H1 (cell line): ENCODE results near the gene SLCO4A1. TPM values are rescaled to one million over a fixed set of nuclear protein-coding genes. Genes with fewer than 3 reads are reported as not detected.
"Not testable (repeated sequence)": the region's sequence is repeated elsewhere in the genome, so short reads cannot be mapped to it uniquely, and the experiment has no call there.

ENCODE experiments used
- CTCF ChIA-PET: fragments of 300-600 bp; sonication (Branson Sonifier 250); formaldehyde crosslinking; loops from one replicate; lab custom pipeline; 2021; ENCODE audit not compliant: partially characterized antibody; lab: Charles Lee
- POLR2A ChIA-PET: fragments of 300-600 bp; sonication (Branson Sonifier 250); formaldehyde crosslinking; loops from one replicate; lab custom pipeline; 2021; ENCODE audit warnings: inconsistent platforms; ENCODE audit not compliant: partially characterized antibody; lab: Charles Lee
- DNase-seq, 2 experiments: peaks; one replicate each; pipeline versions ENCODE4 v3.0.0 to v3.0.0-alpha.2; 2010 to 2022; ENCODE audit warnings: low spot score in 2 of 2, low read depth in 1 of 2, mixed read lengths in 1 of 2
- FAIRE-seq: peaks from 2 replicates; lab custom pipeline; 2011; peaks lifted over from hg19 to GRCh38; lab: Jason Lieb, UNC
- H2AFZ ChIP-seq: 2 replicates; pipeline ENCODE4 v1.8.1; 2012; ENCODE audit warnings: low read length, inconsistent platforms
- H2AK5ac ChIP-seq: 2 replicates; pipeline ENCODE4 v1.6.1; 2013; ENCODE audit warnings: low read depth, low read length
- H2BK120ac ChIP-seq: replicated peaks from 2 replicates; pipeline ENCODE3; 2013; ENCODE audit warnings: low read depth, low read length, inconsistent platforms
- H2BK12ac ChIP-seq: 2 replicates; pipeline ENCODE4 v1.6.1; 2013; ENCODE audit warnings: low read depth, low read length
- H2BK15ac ChIP-seq: 2 replicates; pipeline ENCODE4 v1.6.1; 2013; ENCODE audit warnings: low read length
- H2BK20ac ChIP-seq: 2 replicates; pipeline ENCODE4 v1.6.1; 2013; ENCODE audit warnings: low read length
- H2BK5ac ChIP-seq: 2 replicates; pipeline ENCODE4 v1.6.1; 2013; ENCODE audit warnings: low read depth, low read length
- H3K14ac ChIP-seq: 2 replicates; pipeline ENCODE4 v1.6.1; 2013; ENCODE audit warnings: inconsistent platforms; ENCODE audit not compliant: insufficient read length
- H3K18ac ChIP-seq: 2 replicates; pipeline ENCODE4 v1.6.1; 2013; ENCODE audit warnings: low read length; ENCODE audit errors: extremely low read depth
- H3K23ac ChIP-seq: 2 replicates; pipeline ENCODE4 v1.6.1; 2013; ENCODE audit warnings: inconsistent platforms; ENCODE audit not compliant: insufficient read length
- H3K23me2 ChIP-seq: 2 replicates; pipeline ENCODE4 v1.6.1; 2013; ENCODE audit warnings: low read depth, low read length
- H3K27ac ChIP-seq: 2 replicates; pipeline ENCODE4 v1.6.1; 2011; ENCODE audit warnings: low read depth, low read length, inconsistent platforms
- H3K27me3 ChIP-seq, 4 experiments: replicated peaks in 1 of 4; 1 replicate in 1 of 4; 2 replicates in 3 of 4; pipeline versions ENCODE4 v1.6.1 to v1.8.1; 2011 to 2013; ENCODE audit warnings: low read length in 3 of 4, mild to moderate bottlenecking in 3 of 4, inconsistent platforms in 2 of 4, mixed read lengths in 2 of 4, moderate library complexity in 1 of 4; ENCODE audit not compliant: control insufficient read depth in 3 of 4, insufficient read depth in 3 of 4; ENCODE audit errors: extremely low read depth in 1 of 4
- H3K36me3 ChIP-seq, 4 experiments: 2 replicates each; pipeline versions ENCODE4 v1.6.1 to v1.8.1; 2011 to 2013; ENCODE audit warnings: mild to moderate bottlenecking in 4 of 4, low read length in 3 of 4, moderate library complexity in 2 of 4, control low read depth in 1 of 4, inconsistent platforms in 1 of 4; ENCODE audit not compliant: insufficient read depth in 4 of 4, control insufficient read depth in 2 of 4
- H3K4ac ChIP-seq: replicated peaks from 2 replicates; pipeline ENCODE3; 2013; ENCODE audit warnings: low read length, low read depth, mixed read lengths, inconsistent platforms; ENCODE audit not compliant: insufficient read length
- H3K4me1 ChIP-seq, 4 experiments: replicated peaks in 1 of 4; 1 replicate in 1 of 4; 2 replicates in 3 of 4; pipeline versions ENCODE4 v1.6.1 to v1.8.1; 2011 to 2013; ENCODE audit warnings: low read length in 3 of 4, inconsistent platforms in 2 of 4, mixed read lengths in 1 of 4; ENCODE audit not compliant: insufficient read depth in 4 of 4, control insufficient read depth in 3 of 4
- H3K4me2 ChIP-seq, 2 experiments: 2 replicates each; pipeline versions ENCODE4 v1.6.1 to v1.8.1; 2011 to 2013; ENCODE audit warnings: low read depth in 2 of 2, low read length in 2 of 2, control low read depth in 1 of 2, inconsistent platforms in 1 of 2, mild to moderate bottlenecking in 1 of 2; ENCODE audit not compliant: insufficient read depth in 1 of 2
- H3K4me3 ChIP-seq, 4 experiments: fragments of 200-600, 300-600 bp in 1 of 4; sonication (generic), shearing (Covaris generic), sonication (Bioruptor Twin) in 1 of 4; 2 replicates each; pipeline versions ENCODE4 v1.5.1 to v1.8.1; 2011 to 2016; ENCODE audit warnings: low read length in 4 of 4, low read depth in 3 of 4, control low read depth in 2 of 4, inconsistent platforms in 2 of 4, mild to moderate bottlenecking in 2 of 4, mixed read lengths in 1 of 4, moderate library complexity in 1 of 4; ENCODE audit not compliant: insufficient read depth in 2 of 4; ENCODE audit errors: extremely low read depth in 1 of 4
- H3K56ac ChIP-seq: replicated peaks from 2 replicates; pipeline ENCODE3; 2013; ENCODE audit warnings: low read depth, mild to moderate bottlenecking, mixed read lengths, low read length, inconsistent platforms; ENCODE audit not compliant: insufficient read length
- H3K79me1 ChIP-seq: 2 replicates; pipeline ENCODE4 v1.6.1; 2013; ENCODE audit warnings: low read depth, low read length, control low read depth
- H3K79me2 ChIP-seq, 2 experiments: 2 replicates each; pipeline versions ENCODE4 v1.6.1 to v1.8.1; 2012 to 2013; ENCODE audit warnings: low read length in 2 of 2, mild to moderate bottlenecking in 2 of 2, inconsistent platforms in 1 of 2; ENCODE audit not compliant: insufficient read depth in 2 of 2, control insufficient read depth in 1 of 2
- H3K9ac ChIP-seq, 4 experiments: replicated peaks in 1 of 4; 1 replicate in 1 of 4; 2 replicates in 3 of 4; pipeline versions ENCODE4 v1.6.1 to v1.8.1; 2011 to 2013; ENCODE audit warnings: low read depth in 3 of 4, low read length in 3 of 4, control low read depth in 2 of 4, mild to moderate bottlenecking in 2 of 4, moderate library complexity in 2 of 4, inconsistent platforms in 1 of 4; ENCODE audit errors: extremely low read depth in 1 of 4
- H3K9me3 ChIP-seq, 2 experiments: 2 replicates each; pipeline versions ENCODE4 v1.6.1 to v1.8.1; 2012 to 2013; ENCODE audit warnings: mild to moderate bottlenecking in 2 of 2, moderate library complexity in 2 of 2, control low read depth in 1 of 2, inconsistent platforms in 1 of 2, low read depth in 1 of 2, low read length in 1 of 2, mixed read lengths in 1 of 2; ENCODE audit not compliant: insufficient read depth in 2 of 2
- H4K20me1 ChIP-seq, 2 experiments: replicated peaks in 1 of 2; 2 replicates each; pipeline versions ENCODE3 to v1.8.1; 2011 to 2013; ENCODE audit warnings: inconsistent platforms in 2 of 2, low read length in 2 of 2, mild to moderate bottlenecking in 1 of 2; ENCODE audit not compliant: insufficient read depth in 2 of 2, control insufficient read depth in 1 of 2
- H4K5ac ChIP-seq: 2 replicates; pipeline ENCODE4 v1.6.1; 2013; ENCODE audit warnings: low read length, low read depth, mixed read lengths, inconsistent platforms; ENCODE audit not compliant: insufficient read length
- H4K8ac ChIP-seq: 2 replicates; pipeline ENCODE4 v1.8.0; 2013; ENCODE audit warnings: mild to moderate bottlenecking, moderate library complexity, low read length, inconsistent platforms; ENCODE audit not compliant: insufficient read depth; ENCODE audit errors: extremely low read depth
- H4K91ac ChIP-seq: replicated peaks from 2 replicates; pipeline ENCODE3; 2013; ENCODE audit warnings: low read length, mixed read lengths, inconsistent platforms; ENCODE audit not compliant: insufficient read length
- CTBP2 ChIP-seq: IDR thresholded peaks from 2 replicates; pipeline ENCODE4 v1.7.0; 2011; ENCODE audit warnings: borderline replicate concordance, mild to moderate bottlenecking, moderate library complexity, mixed read lengths, low read length; ENCODE audit not compliant: insufficient read depth, insufficient read length
- KDM5A ChIP-seq: fragments of 200-600 bp; IDR thresholded peaks from 2 replicates; pipeline ENCODE4 v1.7.1; 2012; ENCODE audit warnings: mild to moderate bottlenecking, low read length, inconsistent platforms, mixed read lengths
- WGBS, 2 experiments: shearing (Covaris generic) in 1 of 2; methylation state at CpG; one replicate each; pipeline versions ENCODE4 v1.1.6 to v1.1.7; 2013 to 2015; ENCODE audit warnings: low lambda C conversion rate in 2 of 2, mixed read lengths in 2 of 2, inconsistent platforms in 1 of 2, low coverage in 1 of 2, missing lambda C conversion rate in 1 of 2; ENCODE audit not compliant: insufficient replicate concordance in 2 of 2, insufficient coverage in 1 of 2, insufficient read length in 1 of 2; ENCODE audit errors: extremely low coverage in 1 of 2, missing lambda C conversion rate in 1 of 2; 5-methylcytosine and 5-hydroxymethylcytosine counted together
- polyA plus RNA-seq, 7 experiments: library from polyadenylated mRNA; depleted of rRNA in 3 of 7; stranded (reverse) in 5 of 7; unstranded in 2 of 7; fragments of >200 nt in 5 of 7; fragments of 200-250 nt in 2 of 7; gene quantifications; 1 replicate in 5 of 7; 2 replicates in 1 of 7; 4 replicates in 1 of 7; pipeline versions ENCODE4 v1.2.1 to v1.2.3, GENCODE V29; 2011 to 2013; ENCODE audit warnings: missing spikeins in 2 of 7, mixed read lengths in 2 of 7
- total RNA-seq: library from RNA; stranded (reverse); fragmentation: NEBNext Ultra II Directional; extraction: Animal tissue kit (Norgen Biotek cat#: 25700); gene quantifications from 2 replicates; pipeline ENCODE4 v1.2.1, GENCODE V29; 2021

The SLCO4A1 gene
- total and polyA plus RNA-seq, 2 of the 8 experiments (the other 6 are each of a cell fraction or from before 2014, with no cell fraction given): 10.5 to 18.5 TPM

- TF ChIP-seq KDM5A: no peak
- TF ChIP-seq CTBP2: no peak
Measured at GRCh38 chr20:62682912-62683517, 40.7 kb downstream of the SLCO4A1 start (continued).

GRCh38 chr20:62683660-62684322, 41.5 kb downstream of the SLCO4A1 start:
- Histone ChIP-seq H3K4ac (peak overlapping the region; percentile 78), H2BK15ac (peak overlapping the region; percentile 72; the same call in 1 of the 2 replicates)
- not testable (repeated sequence) for H4K20me1 ChIP-seq, H3K79me2 ChIP-seq, H3K4me2 ChIP-seq, H3K27ac ChIP-seq, H3K14ac ChIP-seq, H2BK12ac ChIP-seq, H3K9me3 ChIP-seq, H2BK120ac ChIP-seq, H3K23ac ChIP-seq, FAIRE-seq, H2BK20ac ChIP-seq, H4K5ac ChIP-seq, H3K18ac ChIP-seq, H2BK5ac ChIP-seq, H2AFZ ChIP-seq, H3K79me1 ChIP-seq, DNase-seq, H3K23me2 ChIP-seq, H2AK5ac ChIP-seq, H3K4me3 ChIP-seq, H3K56ac ChIP-seq, H3K4me1 ChIP-seq, H4K8ac ChIP-seq, H3K36me3 ChIP-seq, H4K91ac ChIP-seq, H3K27me3 ChIP-seq, H3K9ac ChIP-seq
- CTCF ChIA-PET: interaction anchor here (0.8 to 5.8 kb wide), 8 partner anchors 11 to 163 kb away, joined by 3 to 47 read pairs (median 3); partner anchors contain the start of gene NTSR1
- POLR2A ChIA-PET: interaction anchor here (1.0 kb wide), 1 partner anchor 8 kb away, joined by 3 read pairs; no protein-coding TSS in a partner anchor
- 90% methylated on average over 29 of the region's 52 CpGs; no CpG with 5 or more reads in 1 of the 2 experiments for WGBS, 2 experiments
